BLaER1 treated with 17β-estradiol and CSF1 and Interleukin-3, amounts not matched to agents 10 nM and 100 nM (cell line): ENCODE results near the gene BACE1-AS.
"Not testable (repeated sequence)": the region's sequence is repeated elsewhere in the genome, so short reads cannot be mapped to it uniquely, and the experiment has no call there.

Experiments used
- H3K27ac ChIP-seq, 11 experiments: shearing (Covaris generic); formaldehyde crosslinking; 2 replicates each; pipeline ENCODE4 v1.8.1; 2022
- H3K27me3 ChIP-seq, 11 experiments: shearing (Covaris generic); formaldehyde crosslinking; 2 replicates each; pipeline ENCODE4 v1.8.1; 2022
- H3K36me3 ChIP-seq, 11 experiments: shearing (Covaris generic); formaldehyde crosslinking; 2 replicates each; pipeline ENCODE4 v1.8.1; 2022
- H3K4me1 ChIP-seq, 10 experiments: shearing (Covaris generic); formaldehyde crosslinking; 2 replicates each; pipeline ENCODE4 v1.8.1; 2022
- H3K4me2 ChIP-seq, 11 experiments: shearing (Covaris generic); formaldehyde crosslinking; 2 replicates each; pipeline ENCODE4 v1.8.1; 2022
- H3K4me3 ChIP-seq, 10 experiments: shearing (Covaris generic); formaldehyde crosslinking; 2 replicates each; pipeline ENCODE4 v1.8.1; 2022
- H3K9ac ChIP-seq, 11 experiments: shearing (Covaris generic); formaldehyde crosslinking; 2 replicates each; pipeline ENCODE4 v1.8.1; 2022
- H3K9me3 ChIP-seq, 11 experiments: shearing (Covaris generic); formaldehyde crosslinking; replicated peaks in 1 of 11; 2 replicates each; pipeline ENCODE4 v1.8.1; 2022
- H4K20me1 ChIP-seq, 11 experiments: shearing (Covaris generic); formaldehyde crosslinking; 2 replicates each; pipeline ENCODE4 v1.8.1; 2022
- Cebpa-rat ChIP-seq, 11 experiments: shearing (Covaris generic); IDR thresholded peaks; 2 replicates each; pipeline ENCODE4 v1.8.1; 2022

Gene BACE1-AS

DNA sequence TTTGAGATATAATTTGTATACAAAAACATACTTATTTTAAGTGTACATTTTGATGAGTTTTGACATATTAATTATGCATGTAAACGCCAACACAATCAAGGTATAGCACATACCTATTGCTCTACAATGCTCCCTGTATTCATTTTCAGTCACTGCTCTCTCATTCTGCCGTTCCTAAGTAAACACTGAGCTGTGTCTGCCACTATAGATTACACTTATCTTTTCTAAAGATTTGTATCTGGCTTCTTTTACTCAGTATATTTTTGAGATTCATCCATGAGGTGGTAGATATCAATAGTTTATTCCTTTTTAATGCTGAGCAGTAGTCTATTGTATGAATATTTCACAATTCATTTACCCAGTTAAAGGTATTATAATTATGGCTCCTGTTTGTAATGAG is 25.4 kb upstream of the BACE1-AS start:
- Histone ChIP-seq H3K4me3 (no peak overlapping the region), H3K9me3 (peaks cover 0 to 5% (median 0%) of the 10 kb centered on the region in 11 experiments; a peak in 2 of 22 replicates), H3K4me1 (no peaks in the 10 kb centered on the region), H3K27me3 (no peaks in the 10 kb centered on the region), H4K20me1 (no peaks in the 10 kb centered on the region), H3K36me3 (peaks cover 51 to 97% (median 72%) of the 10 kb centered on the region in 11 experiments; a peak in 21 of 22 replicates), H3K27ac (no peak overlapping the region), H3K9ac (no peak overlapping the region), H3K4me2 (no peak overlapping the region)
- TF ChIP-seq Cebpa-rat (IDR thresholded peaks at IDR 0.05) = no peak

DNA sequence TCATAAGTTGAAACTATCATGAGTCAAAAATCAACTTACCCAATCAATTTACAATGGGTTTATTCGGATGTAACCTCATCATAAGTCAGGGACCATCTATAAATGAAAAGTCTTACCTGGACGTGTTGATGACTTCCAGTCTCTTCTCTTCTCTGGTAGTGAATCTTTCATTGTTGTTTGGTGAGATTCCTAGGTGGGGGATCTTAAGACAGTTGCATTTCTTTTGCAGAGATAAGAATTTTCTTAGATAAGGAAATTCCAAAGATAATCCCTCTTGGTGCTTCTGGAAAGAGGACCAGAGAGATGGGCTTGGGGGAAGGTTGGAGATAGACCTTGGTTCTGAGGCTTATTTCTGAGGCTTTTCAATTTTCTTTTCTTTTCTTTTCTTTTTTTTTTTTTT is 21.3 kb upstream of the BACE1-AS start:
- Histone ChIP-seq H4K20me1 (no peaks in the 10 kb centered on the region), H3K27me3 (no peaks in the 10 kb centered on the region), H3K4me3 (no peak overlapping the region), H3K36me3 (peaks cover 43 to 94% (median 63%) of the 10 kb centered on the region in 11 experiments), H3K4me1 (no peaks in the 10 kb centered on the region), H3K9ac (no peak overlapping the region), H3K27ac (no peak overlapping the region), H3K9me3 (peaks cover 0 to 15% (median 5%) of the 10 kb centered on the region in 11 experiments; a peak in 9 of 22 replicates), H3K4me2 (no peak overlapping the region)
- no peak for TF ChIP-seq Cebpa-rat (IDR thresholded peaks at IDR 0.05)

DNA sequence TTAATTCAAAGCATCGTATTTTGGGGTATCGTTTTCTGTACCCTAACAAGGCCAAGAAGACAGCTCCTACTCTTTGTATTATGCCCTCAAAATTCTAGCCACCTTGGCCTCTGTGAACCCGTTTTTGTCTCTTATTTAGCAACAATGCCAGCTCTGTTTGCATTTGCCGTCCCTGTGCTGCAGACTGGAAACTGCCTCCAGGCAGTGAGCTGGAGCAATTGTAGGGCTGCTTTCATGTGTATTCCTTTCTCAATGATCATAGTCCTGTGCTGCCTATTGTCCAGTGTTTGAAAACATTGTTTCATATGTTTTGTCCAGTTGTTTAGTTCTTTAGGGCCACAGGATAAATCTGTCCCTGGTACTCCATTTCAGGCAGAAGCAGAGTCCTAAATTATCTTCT is 19.9 kb upstream of the BACE1-AS start:
- Histone ChIP-seq H4K20me1 (no peaks in the 10 kb centered on the region), H3K36me3 (peaks cover 39 to 90% (median 65%) of the 10 kb centered on the region in 11 experiments), H3K27me3 (no peaks in the 10 kb centered on the region), H3K4me2 (no peak overlapping the region), H3K27ac (no peak overlapping the region), H3K9me3 (peaks cover 0 to 15% (median 5%) of the 10 kb centered on the region in 11 experiments; a peak in 8 of 22 replicates), H3K9ac (no peak overlapping the region), H3K4me3 (no peak overlapping the region), H3K4me1 (no peaks in the 10 kb centered on the region)
- no peak for TF ChIP-seq Cebpa-rat (IDR thresholded peaks at IDR 0.05)

DNA sequence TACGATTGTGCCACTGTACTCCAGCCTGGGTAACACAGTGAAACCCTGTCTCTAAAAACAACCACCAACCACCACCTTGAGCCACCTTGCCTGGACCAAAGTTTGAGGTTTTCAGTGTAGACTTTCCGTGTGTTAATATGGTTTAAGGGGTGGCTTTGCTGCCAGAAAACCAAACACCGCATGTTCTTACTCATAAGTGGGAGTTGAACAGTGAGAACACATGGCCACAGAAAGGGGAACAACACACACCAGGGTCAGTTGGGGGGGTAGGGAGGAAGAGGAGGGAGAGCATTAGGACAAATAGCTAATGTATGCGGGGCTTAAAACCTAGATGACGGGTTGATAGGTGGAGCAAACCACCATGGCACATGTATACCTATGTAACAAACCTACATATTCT is 19.0 kb upstream of the BACE1-AS start:
- H3K9me3 ChIP-seq = peaks cover 0 to 15% (median 5%) of the 10 kb centered on the region in 11 experiments; a peak in 8 of 22 replicates
- H3K4me1 ChIP-seq, H4K20me1 ChIP-seq: not testable (repeated sequence)

DNA sequence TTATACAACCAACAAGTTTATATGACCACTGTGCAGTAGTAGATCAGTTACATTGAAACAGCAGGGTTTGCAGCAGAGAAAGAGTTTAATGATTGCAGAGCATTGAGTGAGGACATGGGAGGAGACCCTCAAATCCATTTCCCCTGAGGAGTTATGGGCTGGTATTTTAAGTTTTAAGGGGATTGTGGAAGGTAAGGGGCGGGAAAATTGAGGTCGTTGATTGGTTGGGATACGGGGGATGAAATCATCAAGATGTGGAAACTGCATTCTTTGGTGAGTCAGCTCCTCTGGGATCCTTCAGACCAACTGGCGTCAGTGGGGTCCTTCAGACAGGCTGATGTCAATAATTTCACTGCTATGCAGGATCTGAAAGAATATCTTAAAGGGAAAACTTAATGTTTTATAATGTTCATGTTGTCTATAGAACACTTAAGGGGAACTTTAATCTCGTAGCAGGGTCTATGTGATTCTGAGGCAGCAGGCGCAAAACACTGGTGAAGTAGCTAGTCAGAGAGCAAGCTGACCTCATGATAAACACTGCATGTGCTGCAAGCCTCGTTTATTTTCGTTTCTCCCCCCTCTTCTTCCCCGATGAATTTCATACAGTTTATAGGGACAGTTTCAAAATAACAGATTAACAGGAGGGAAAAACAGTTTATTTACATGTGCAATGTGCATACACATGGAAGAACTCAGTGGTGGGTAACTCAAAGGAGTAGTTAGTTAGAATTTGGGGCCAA is 17.4 kb upstream of the BACE1-AS start:
- Histone ChIP-seq H3K4me2 (no peak overlapping the region), H3K4me1 (no peaks in the 10 kb centered on the region), H3K4me3 (no peak overlapping the region), H3K9ac (no peak overlapping the region), H3K36me3 (peaks cover 31 to 74% (median 54%) of the 10 kb centered on the region in 11 experiments), H3K9me3 (peaks cover 0 to 15% (median 5%) of the 10 kb centered on the region in 11 experiments; a peak in 8 of 22 replicates), H3K27ac (no peak overlapping the region), H3K27me3 (no peaks in the 10 kb centered on the region), H4K20me1 (no peaks in the 10 kb centered on the region)
- TF ChIP-seq Cebpa-rat (IDR thresholded peaks at IDR 0.05) = no peak

More for the DNA sequence above, 19.0 kb upstream of the BACE1-AS start:
- not testable (repeated sequence) for H3K27me3 ChIP-seq, H3K9ac ChIP-seq, H3K27ac ChIP-seq, H3K4me3 ChIP-seq, H3K4me2 ChIP-seq
- H3K36me3 ChIP-seq = peaks cover 33 to 88% (median 57%) of the 10 kb centered on the region in 11 experiments

DNA sequence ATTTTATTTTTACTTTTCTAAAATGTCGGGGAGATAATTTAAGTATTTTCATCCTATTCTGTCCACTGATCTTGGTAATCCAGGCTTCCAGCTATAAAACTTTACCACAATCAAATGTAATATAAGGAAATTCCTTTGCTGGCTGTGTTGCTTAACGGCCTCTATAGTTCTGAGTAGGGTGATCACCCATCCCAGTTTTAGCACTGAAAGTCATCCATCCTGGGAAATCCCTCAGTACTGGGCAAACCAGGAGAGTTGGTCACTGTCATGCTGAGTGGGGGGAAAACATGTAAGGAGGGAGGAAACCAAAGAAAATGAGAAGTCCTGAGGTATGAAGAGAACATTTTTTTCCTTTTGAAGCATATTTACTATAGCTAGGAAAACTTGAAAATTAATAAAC is 12.8 kb upstream of the BACE1-AS start:
- no peak overlapping the region for H3K4me3 ChIP-seq
- no peak overlapping the region for H3K27ac ChIP-seq
- H4K20me1 ChIP-seq = no peaks in the 10 kb centered on the region
- peaks cover 49 to 79% (median 63%) of the 10 kb centered on the region in 11 experiments for H3K36me3 ChIP-seq
- H3K4me1 ChIP-seq = no peaks in the 10 kb centered on the region
- TF ChIP-seq Cebpa-rat (IDR thresholded peaks at IDR 0.05) = no peak
- H3K9me3 ChIP-seq = peaks cover 0 to 6% (median 0%) of the 10 kb centered on the region in 11 experiments; a peak in 4 of 22 replicates
- no peak overlapping the region for H3K9ac ChIP-seq
- no peak overlapping the region for H3K4me2 ChIP-seq
- no peaks in the 10 kb centered on the region for H3K27me3 ChIP-seq

DNA sequence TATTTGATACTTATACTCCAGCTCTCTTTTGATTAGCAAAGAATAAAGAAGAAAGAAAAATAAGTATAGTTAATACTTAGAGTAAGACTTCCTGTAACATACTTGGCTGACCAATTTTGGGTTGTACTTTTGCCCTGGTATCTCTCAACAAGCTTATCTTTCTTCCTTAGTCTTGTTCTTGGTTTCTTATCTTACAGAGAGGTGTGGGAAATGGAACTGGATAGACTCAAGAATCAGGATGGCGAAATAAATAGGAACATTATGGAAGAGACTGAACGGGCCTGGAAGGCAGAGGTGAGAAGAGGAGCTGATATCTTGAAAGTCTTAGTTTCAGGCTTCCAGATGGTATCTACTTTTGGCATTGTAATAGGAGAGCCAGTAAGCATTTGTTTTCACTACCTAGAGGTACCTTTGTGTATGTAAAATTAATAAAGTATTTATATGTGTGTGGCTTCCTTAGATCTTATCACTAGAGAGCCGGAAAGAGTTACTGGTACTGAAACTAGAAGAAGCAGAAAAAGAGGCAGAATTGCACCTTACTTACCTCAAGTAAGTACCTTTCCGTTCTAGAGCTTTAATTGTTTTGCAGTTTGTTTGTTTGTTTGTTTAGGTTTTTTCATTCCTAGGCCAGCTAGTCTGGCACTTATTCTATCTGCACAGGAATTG is 11.3 kb upstream of the BACE1-AS start:
- Histone ChIP-seq H3K27me3 (no peaks in the 10 kb centered on the region), H3K4me2 (no peak overlapping the region), H3K36me3 (peaks cover 55 to 79% (median 68%) of the 10 kb centered on the region in 11 experiments), H4K20me1 (no peaks in the 10 kb centered on the region), H3K27ac (no peak overlapping the region), H3K9me3 (no peaks in the 10 kb centered on the region), H3K4me3 (no peak overlapping the region), H3K4me1 (no peaks in the 10 kb centered on the region), H3K9ac (no peak overlapping the region)
- TF ChIP-seq Cebpa-rat (IDR thresholded peaks at IDR 0.05) = no peak

DNA sequence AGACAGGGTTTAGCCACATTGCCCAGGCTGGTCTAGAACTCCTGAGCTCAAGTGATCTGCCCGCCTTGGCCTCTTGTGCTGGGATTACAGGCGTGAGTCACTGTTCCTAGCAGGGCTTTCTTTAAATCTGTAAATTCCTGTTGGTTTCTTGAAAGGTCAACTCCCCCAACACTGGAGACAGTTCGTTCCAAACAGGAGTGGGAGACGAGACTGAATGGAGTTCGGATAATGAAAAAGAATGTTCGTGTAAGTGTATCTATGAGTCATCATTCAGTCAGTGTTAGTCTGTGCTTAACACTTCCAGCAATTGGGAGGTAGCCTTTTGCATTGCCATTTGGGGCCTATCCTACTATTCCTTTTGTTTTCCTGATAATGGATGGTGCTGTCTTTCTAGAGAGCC is 10.0 kb upstream of the BACE1-AS start:
- Histone ChIP-seq H3K27me3 (no peaks in the 10 kb centered on the region), H3K4me3 (no peak overlapping the region), H3K9ac (no peak overlapping the region), H3K4me1 (no peaks in the 10 kb centered on the region), H3K9me3 (no peaks in the 10 kb centered on the region), H4K20me1 (no peaks in the 10 kb centered on the region), H3K27ac (no peak overlapping the region), H3K36me3 (peaks cover 64 to 83% (median 72%) of the 10 kb centered on the region in 11 experiments), H3K4me2 (no peak overlapping the region)
- TF ChIP-seq Cebpa-rat (IDR thresholded peaks at IDR 0.05) = no peak

DNA sequence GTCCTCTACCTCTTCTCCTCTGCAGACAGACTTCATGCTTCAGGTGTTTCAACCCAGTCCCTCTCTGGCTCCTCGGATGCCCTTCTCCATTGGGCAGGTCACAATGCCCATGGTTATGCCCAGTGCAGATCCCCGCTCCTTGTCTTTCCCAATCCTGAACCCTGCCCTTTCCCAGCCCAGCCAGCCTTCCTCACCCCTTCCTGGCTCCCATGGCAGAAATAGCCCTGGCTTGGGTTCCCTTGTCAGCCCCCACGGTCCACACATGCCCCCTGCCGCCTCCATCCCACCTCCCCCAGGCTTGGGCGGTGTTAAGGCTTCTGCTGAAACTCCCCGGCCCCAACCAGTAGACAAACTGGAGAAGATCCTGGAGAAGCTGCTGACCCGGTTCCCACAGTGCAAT is 9.3 kb upstream of the BACE1-AS start:
- Histone ChIP-seq H3K4me3 (no peak overlapping the region), H3K9me3 (no peaks in the 10 kb centered on the region), H3K4me2 (no peak overlapping the region), H3K27me3 (no peaks in the 10 kb centered on the region), H4K20me1 (no peaks in the 10 kb centered on the region), H3K27ac (no peak overlapping the region), H3K9ac (no peak overlapping the region), H3K4me1 (no peaks in the 10 kb centered on the region), H3K36me3 (peaks cover 68 to 86% (median 78%) of the 10 kb centered on the region in 11 experiments)
- no peak for TF ChIP-seq Cebpa-rat (IDR thresholded peaks at IDR 0.05)
